Nephron progenitor cell (in vitro differentiated cells): Measurements from ENCODE around the gene BDKRB2.

Experiments used
- DNase-seq: peaks from one replicate; pipeline ENCODE4 v3.0.0; 2021
- H3K27ac Mint-ChIP-seq: 2 replicates; pipeline ENCODE4 v1.8.0; 2021; ENCODE audit warnings: mild to moderate bottlenecking, moderate library complexity, mixed read lengths
- H3K27me3 Mint-ChIP-seq: 2 replicates; pipeline ENCODE4 v1.8.0; 2021; ENCODE audit warnings: mild to moderate bottlenecking, low read depth, mixed read lengths; ENCODE audit not compliant: poor library complexity
- H3K36me3 Mint-ChIP-seq: 2 replicates; pipeline ENCODE4 v1.8.0; 2021; ENCODE audit warnings: low read depth, mixed read lengths
- H3K4me1 Mint-ChIP-seq: 2 replicates; pipeline ENCODE4 v1.8.0; 2021; ENCODE audit warnings: mixed read lengths
- H3K4me3 Mint-ChIP-seq: 2 replicates; pipeline ENCODE4 v1.8.0; 2021; ENCODE audit warnings: mild to moderate bottlenecking, moderate library complexity, mixed read lengths
- H3K9me3 Mint-ChIP-seq: 2 replicates; pipeline ENCODE4 v1.8.0; 2021; ENCODE audit warnings: mild to moderate bottlenecking, moderate library complexity, mixed read lengths
- CTCF ChIP-seq: fragments of 200-600 bp; sonication (generic); IDR thresholded peaks from 2 replicates; pipeline ENCODE4 v1.5.0; 2021; ENCODE audit warnings: antibody characterized with exemption

BDKRB2 gene

GRCh38 chr14:96160913-96161310 is 43.7 kb upstream of the BDKRB2 start:
- Mint-ChIP-seq H3K4me3 (no peak overlapping the region), H3K36me3 (no peaks in the 10 kb centered on the region), H3K9me3 (no peaks in the 10 kb centered on the region), H3K4me1 (peaks cover 10% of the 10 kb centered on the region), H3K27me3 (peaks cover 21% of the 10 kb centered on the region), H3K27ac (no peak overlapping the region)
- TF ChIP-seq CTCF, result no peak
- no peak for DNase-seq

GRCh38 chr14:96161636-96162035 is 43.0 kb upstream of the BDKRB2 start:
- peaks cover 16% of the 10 kb centered on the region for H3K27me3 Mint-ChIP-seq
- peaks cover 15% of the 10 kb centered on the region for H3K4me1 Mint-ChIP-seq
- no peak overlapping the region for H3K27ac Mint-ChIP-seq
- no peaks in the 10 kb centered on the region for H3K36me3 Mint-ChIP-seq
- no peak for DNase-seq
- no peaks in the 10 kb centered on the region for H3K9me3 Mint-ChIP-seq
- no peak overlapping the region for H3K4me3 Mint-ChIP-seq
- no peak for TF ChIP-seq CTCF

- Mint-ChIP-seq H3K4me1 (peaks cover 15% of the 10 kb centered on the region), H3K27me3 (peaks cover 16% of the 10 kb centered on the region), H3K36me3 (no peaks in the 10 kb centered on the region), H3K4me3 (no peak overlapping the region), H3K27ac (no peak overlapping the region), H3K9me3 (no peaks in the 10 kb centered on the region)
- no peak for DNase-seq
- TF ChIP-seq CTCF, result no peak
Observed at GRCh38 chr14:96162265-96162664, 42.4 kb upstream of the BDKRB2 start.

- Mint-ChIP-seq H3K9me3 (no peaks in the 10 kb centered on the region), H3K4me1 (peaks cover 15% of the 10 kb centered on the region), H3K4me3 (no peak overlapping the region), H3K36me3 (no peaks in the 10 kb centered on the region), H3K27me3 (peaks cover 15% of the 10 kb centered on the region), H3K27ac (no peak overlapping the region)
- TF ChIP-seq CTCF, result no peak
- no peak for DNase-seq
Observed at GRCh38 chr14:96162741-96163140, 41.9 kb upstream of the BDKRB2 start.

GRCh38 chr14:96164861-96165490 is 39.7 kb upstream of the BDKRB2 start:
- peaks cover 4% of the 10 kb centered on the region for H3K9me3 Mint-ChIP-seq
- H3K36me3 Mint-ChIP-seq, result no peaks in the 10 kb centered on the region
- no peak for TF ChIP-seq CTCF
- peaks cover 13% of the 10 kb centered on the region for H3K27me3 Mint-ChIP-seq
- no peak for DNase-seq
- H3K4me3 Mint-ChIP-seq, result no peak overlapping the region
- H3K4me1 Mint-ChIP-seq, result peaks cover 21% of the 10 kb centered on the region
- H3K27ac Mint-ChIP-seq, result no peak overlapping the region
